Testis (tissue), 2 donors: ENCODE results near the gene RTCA.

Source experiments
- CTCF ChIP-seq, 3 experiments: fragments of 450-650 bp in 2 of 3; fragments of 200-600 bp in 1 of 3; sonication (generic) in 1 of 3; IDR thresholded peaks; one replicate each; pipeline ENCODE4 v1.5.1; 2016 to 2019; ENCODE audit warnings: antibody characterized with exemption in 3 of 3, mild to moderate bottlenecking in 2 of 3, moderate library complexity in 1 of 3
- POLR2A ChIP-seq: fragments of 450-650 bp; IDR thresholded peaks from one replicate; pipeline ENCODE4 v1.6.1; 2017; ENCODE audit warnings: antibody characterized with exemption, mild to moderate bottlenecking, moderate library complexity

GRCh38 chr1:100252901-100253300 lies 13.1 kb upstream of the RTCA start:
- TF ChIP-seq CTCF (IDR thresholded peaks at IDR 0.05) (no peak), POLR2A (no peak)
